HK-2 (cell line): ENCODE results near the gene FKBP1B.
"Not testable (repeated sequence)": the region's sequence is repeated elsewhere in the genome, so short reads cannot be mapped to it uniquely, and the experiment has no call there.

Experiments used
- DNase-seq: peaks from one replicate; pipeline ENCODE4 v3.0.0-alpha.2; 2018; ENCODE audit not compliant: unreplicated experiment

FKBP1B gene

GRCh38 chr2:24058564-24059271 is 9.2 kb downstream of the FKBP1B start:
- no peak for DNase-seq

- DNase-seq, result no peak
Measured at GRCh38 chr2:24065341-24065740, 15.8 kb downstream of the FKBP1B start.

- DNase-seq, result no peak
Measured at GRCh38 chr2:24072259-24072658, 22.7 kb downstream of the FKBP1B start.

GRCh38 chr2:24073816-24074215 is 24.3 kb downstream of the FKBP1B start:
- DNase-seq, result no peak

- no peak for DNase-seq
Measured at GRCh38 chr2:24075259-24075658, 25.7 kb downstream of the FKBP1B start.

- DNase-seq, result peak; percentile 99
Measured at GRCh38 chr2:24075915-24076848, 26.6 kb downstream of the FKBP1B start, which contains the start of gene SF3B6. Gene SF3B6, minus strand, starts transcription at chr2:24076326. Its CDS starts 97 bp downstream, at chr2:24076229.

GRCh38 chr2:24076849-24077534 is 27.5 kb downstream of the FKBP1B start:
- no peak for DNase-seq

GRCh38 chr2:24077535-24077877 is 28.0 kb downstream of the FKBP1B start:
- DNase-seq, result no peak

- DNase-seq, result no peak
Measured at GRCh38 chr2:24077879-24078278, 28.3 kb downstream of the FKBP1B start.

- no peak for DNase-seq
Measured at GRCh38 chr2:24080701-24081100, 31.2 kb downstream of the FKBP1B start.

- DNase-seq, result no peak
Measured at GRCh38 chr2:24082787-24083566, 33.4 kb downstream of the FKBP1B start.

GRCh38 chr2:24083567-24084385 is 34.2 kb downstream of the FKBP1B start:
- DNase-seq, result no peak

GRCh38 chr2:24084386-24085199 is 35.1 kb downstream of the FKBP1B start, which contains the start of gene TP53I3:
Gene TP53I3, minus strand, starts transcription at chr2:24084834. Its CDS starts 508 bp downstream, at chr2:24084326.
- peak; percentile 94 for DNase-seq

- no peak for DNase-seq
Measured at GRCh38 chr2:24085200-24085489, 35.6 kb downstream of the FKBP1B start.

- DNase-seq, result no peak
Measured at GRCh38 chr2:24086241-24086640, 36.7 kb downstream of the FKBP1B start.

- DNase-seq, result no peak
Measured at GRCh38 chr2:24087032-24087431, 37.5 kb downstream of the FKBP1B start.

- DNase-seq, result no peak
Measured at GRCh38 chr2:24088821-24089359, 39.3 kb downstream of the FKBP1B start.

GRCh38 chr2:24093270-24093669 is 43.7 kb downstream of the FKBP1B start:
- DNase-seq, result not testable (repeated sequence)

- DNase-seq, result not testable (repeated sequence)
Measured at GRCh38 chr2:24095171-24095677, 45.7 kb downstream of the FKBP1B start.
